Brain microvascular endothelial cell (primary cell): Measurements from ENCODE around the gene PCAT6.
"Not testable (repeated sequence)": the region's sequence is repeated elsewhere in the genome, so short reads cannot be mapped to it uniquely, and the experiment has no call there.

ENCODE experiments used
- DNase-seq: peaks from one replicate; pipeline ENCODE4 v3.0.0-alpha.2; 2020
- H3K27ac ChIP-seq: fragments of 250-450 bp; sonication (Bioruptor Pico); 2 replicates; pipeline ENCODE4 v1.5.1; 2020; ENCODE audit warnings: mild to moderate bottlenecking, moderate library complexity
- H3K27me3 ChIP-seq: fragments of 250-450 bp; sonication (Bioruptor Pico); replicated peaks from 2 replicates; pipeline ENCODE4 v1.5.1; 2020; ENCODE audit warnings: mild to moderate bottlenecking
- H3K36me3 ChIP-seq: fragments of 250-450 bp; sonication (Bioruptor Pico); replicated peaks from 2 replicates; pipeline ENCODE4 v1.5.1; 2020; ENCODE audit warnings: mild to moderate bottlenecking
- H3K4me3 ChIP-seq: 2 replicates; pipeline ENCODE4 v1.5.1; 2011; ENCODE audit warnings: low read depth, mild to moderate bottlenecking, control low read depth, low read length, moderate library complexity
- CTCF ChIP-seq: IDR thresholded peaks from 2 replicates; pipeline ENCODE4 v1.5.1; 2011; ENCODE audit warnings: low read depth, mild to moderate bottlenecking, moderate library complexity, low read length, control low read depth, inconsistent platforms; ENCODE audit errors: missing control alignments
- in situ Hi-C: cut with HindIII; loops from 2 replicates; pipeline ENCODE4 v1.10.0; 2017; ENCODE audit warnings: low sequenced_read_pairs, low pct_ligation_motif_present

Gene PCAT6

GRCh38 chr1:202821467-202821866, 10.7 kb downstream of the PCAT6 start:
- Histone ChIP-seq H3K4me3 (no peak overlapping the region), H3K27me3 (peaks cover 6% of the 10 kb centered on the region), H3K27ac (no peak overlapping the region), H3K36me3 (no peaks in the 10 kb centered on the region)
- no peak for TF ChIP-seq CTCF
- no peak for DNase-seq
- in situ Hi-C loops, result no loop called here

GRCh38 chr1:202825748-202826147, 15.0 kb downstream of the PCAT6 start:
- TF ChIP-seq CTCF, result no peak
- no peaks in the 10 kb centered on the region for H3K36me3 ChIP-seq
- no peak overlapping the region for H3K4me3 ChIP-seq
- no peak for DNase-seq
- H3K27me3 ChIP-seq, result peaks cover 3% of the 10 kb centered on the region
- in situ Hi-C loops, result no loop called here
- no peak overlapping the region for H3K27ac ChIP-seq

GRCh38 chr1:202829223-202829622, 18.5 kb downstream of the PCAT6 start:
- H3K36me3 ChIP-seq, in situ Hi-C loops, H3K27ac ChIP-seq, H3K27me3 ChIP-seq, DNase-seq, H3K4me3 ChIP-seq: not testable (repeated sequence)

GRCh38 chr1:202831906-202832305, 21.2 kb downstream of the PCAT6 start:
- H3K4me3 ChIP-seq, result no peak overlapping the region
- no peak for TF ChIP-seq CTCF
- no peaks in the 10 kb centered on the region for H3K36me3 ChIP-seq
- no peak overlapping the region for H3K27ac ChIP-seq
- DNase-seq, result no peak
- in situ Hi-C loops, result no loop called here
- H3K27me3 ChIP-seq, result peaks cover 12% of the 10 kb centered on the region

GRCh38 chr1:202834771-202835547, 24.2 kb downstream of the PCAT6 start:
- no peak for TF ChIP-seq CTCF
- Histone ChIP-seq H3K4me3 (no peak overlapping the region), H3K27me3 (peaks cover 22% of the 10 kb centered on the region), H3K36me3 (no peaks in the 10 kb centered on the region), H3K27ac (no peak overlapping the region)
- in situ Hi-C loops, result no loop called here
- no peak for DNase-seq

- Histone ChIP-seq H3K4me3 (no peak overlapping the region), H3K27me3 (peaks cover 22% of the 10 kb centered on the region), H3K27ac (no peak overlapping the region), H3K36me3 (no peaks in the 10 kb centered on the region)
- TF ChIP-seq CTCF, result no peak
- in situ Hi-C loops, result no loop called here
- no peak for DNase-seq
Observed at GRCh38 chr1:202835548-202836072, 24.9 kb downstream of the PCAT6 start.
